H1 (cell line): ENCODE results near the gene SEC31A. TPM values are rescaled to one million over a fixed set of nuclear protein-coding genes. Genes with fewer than 3 reads are reported as not detected.

Source experiments
- EGR1 ChIP-seq: IDR thresholded peaks from 2 replicates; pipeline ENCODE4 v1.6.1; 2011; ENCODE audit warnings: low read depth, low read length, borderline replicate concordance
- POLR2A ChIP-seq, 2 experiments: IDR thresholded peaks; 1 replicate in 1 of 2; 2 replicates in 1 of 2; pipeline ENCODE4 v1.6.1; 2011; ENCODE audit warnings: low read depth in 2 of 2, low read length in 2 of 2, mild to moderate bottlenecking in 2 of 2; ENCODE audit errors: control extremely low read depth in 1 of 2
- SAP30 ChIP-seq: fragments of 300-600 bp; sonication (generic); IDR thresholded peaks from 2 replicates; pipeline ENCODE4 v1.7.1; 2012; ENCODE audit warnings: low read length, moderate library complexity, mild to moderate bottlenecking, inconsistent platforms; ENCODE audit not compliant: insufficient read depth, insufficient replicate concordance
- SUZ12 ChIP-seq: fragments of 200-600 bp; sonication (generic); IDR thresholded peaks from 2 replicates; pipeline ENCODE4 v1.6.1; 2012; ENCODE audit warnings: mild to moderate bottlenecking, inconsistent platforms, low read length, moderate library complexity, mixed read lengths
- polyA plus RNA-seq, 7 experiments: library from polyadenylated mRNA; depleted of rRNA in 3 of 7; stranded (reverse) in 5 of 7; unstranded in 2 of 7; fragments of >200 nt in 5 of 7; fragments of 200-250 nt in 2 of 7; gene quantifications; 1 replicate in 5 of 7; 2 replicates in 1 of 7; 4 replicates in 1 of 7; pipeline versions ENCODE4 v1.2.1 to v1.2.3, GENCODE V29; 2011 to 2013; ENCODE audit warnings: missing spikeins in 2 of 7, mixed read lengths in 2 of 7
- total RNA-seq: library from RNA; stranded (reverse); fragmentation: NEBNext Ultra II Directional; extraction: Animal tissue kit (Norgen Biotek cat#: 25700); gene quantifications from 2 replicates; pipeline ENCODE4 v1.2.1, GENCODE V29; 2021

Gene SEC31A
- total and polyA plus RNA-seq, 2 of the 8 experiments (the other 6 are each of a cell fraction or from before 2014, with no cell fraction given) = 112 to 125 TPM

- no peak; a peak in 1 of 3 replicates for TF ChIP-seq POLR2A (IDR thresholded peaks at IDR 0.05; ENCODE audit: control extremely low read depth in 1 of 2, low read depth in 2 of 2, low read length in 2 of 2)
- TF ChIP-seq EGR1 = no peak
- TF ChIP-seq SAP30 = no peak
- TF ChIP-seq SUZ12 = no peak
Observed at GRCh38 chr4:82899374-82900065, 8.6 kb upstream of the SEC31A start (continued).
